Omental fat pad (tissue), 4 donors: ENCODE data around the gene EDEM3. TPM values are rescaled to one million over a fixed set of nuclear protein-coding genes. Genes with fewer than 3 reads are reported as not detected.

Source experiments
- ATAC-seq: fragments of 150-250 bp; one replicate; pipeline ENCODE4 v1.9.1; 2016; ENCODE audit warnings: mild to moderate bottlenecking, moderate library complexity; ENCODE audit not compliant: low FRiP score
- DNase-seq: peaks from one replicate; pipeline ENCODE4 v3.0.0-alpha.2; 2019; ENCODE audit warnings: low spot score
- CTCF ChIP-seq, 3 donors: fragments of 450-650 bp; IDR thresholded peaks; one replicate each; pipeline ENCODE4 v1.5.1; 2016 to 2017; ENCODE audit warnings: antibody characterized with exemption in 3 of 3, mild to moderate bottlenecking in 3 of 3, moderate library complexity in 2 of 3
- total RNA-seq, 4 donors: library from RNA; depleted of rRNA; stranded (reverse); fragments of >200 nt; gene quantifications; one replicate each; pipeline ENCODE4 v1.1.0, GENCODE V29; 2016

The EDEM3 gene
- total RNA-seq, 4 donors from 2014 or later = 33.5 to 72.5 (median 40.9) TPM

- no peak for TF ChIP-seq CTCF (IDR thresholded peaks at IDR 0.05)
- ATAC-seq (no peak), DNase-seq (no peak)
Observed at GRCh38 chr1:184650177-184650866, 104.3 kb downstream of the EDEM3 start.

- ATAC-seq (no peak), DNase-seq (no peak)
Observed at GRCh38 chr1:184649451-184649888, 105.2 kb downstream of the EDEM3 start.

GRCh38 chr1:184648856-184649201 is 105.8 kb downstream of the EDEM3 start:
- ATAC-seq (no peak), DNase-seq (no peak)
- no peak for TF ChIP-seq CTCF (IDR thresholded peaks at IDR 0.05)

More at GRCh38 chr1:184649451-184649888, 105.2 kb downstream of the EDEM3 start:
- no peak for TF ChIP-seq CTCF (IDR thresholded peaks at IDR 0.05)

- DNase-seq (no peak), ATAC-seq (no peak)
- no peak for TF ChIP-seq CTCF (IDR thresholded peaks at IDR 0.05)
Observed at GRCh38 chr1:184648160-184648855, 106.3 kb downstream of the EDEM3 start.

GRCh38 chr1:184647471-184647870 is 107.2 kb downstream of the EDEM3 start:
- no peak for TF ChIP-seq CTCF (IDR thresholded peaks at IDR 0.05)
- DNase-seq (no peak), ATAC-seq (no peak)

GRCh38 chr1:184646824-184647223 is 107.8 kb downstream of the EDEM3 start:
- TF ChIP-seq CTCF (IDR thresholded peaks at IDR 0.05) = no peak
- ATAC-seq (no peak), DNase-seq (no peak)
